Umbilical cord (tissue), 2 donors: ENCODE results near the gene C1orf35. TPM values are rescaled to one million over a fixed set of nuclear protein-coding genes. Genes with fewer than 3 reads are reported as not detected.

Source experiments
- DNase-seq: peaks from one replicate; pipeline ENCODE4 v3.0.0-alpha.2; 2015; ENCODE audit warnings: low spot score
- total RNA-seq: library from RNA; depleted of rRNA; stranded (reverse); fragments of >200 nt; gene quantifications from one replicate; pipeline ENCODE4 v1.2.3, GENCODE V29; 2014; ENCODE audit warnings: low replicate concordance; ENCODE audit not compliant: insufficient read depth

The C1orf35 gene
- total RNA-seq = 10.4 TPM

DNA sequence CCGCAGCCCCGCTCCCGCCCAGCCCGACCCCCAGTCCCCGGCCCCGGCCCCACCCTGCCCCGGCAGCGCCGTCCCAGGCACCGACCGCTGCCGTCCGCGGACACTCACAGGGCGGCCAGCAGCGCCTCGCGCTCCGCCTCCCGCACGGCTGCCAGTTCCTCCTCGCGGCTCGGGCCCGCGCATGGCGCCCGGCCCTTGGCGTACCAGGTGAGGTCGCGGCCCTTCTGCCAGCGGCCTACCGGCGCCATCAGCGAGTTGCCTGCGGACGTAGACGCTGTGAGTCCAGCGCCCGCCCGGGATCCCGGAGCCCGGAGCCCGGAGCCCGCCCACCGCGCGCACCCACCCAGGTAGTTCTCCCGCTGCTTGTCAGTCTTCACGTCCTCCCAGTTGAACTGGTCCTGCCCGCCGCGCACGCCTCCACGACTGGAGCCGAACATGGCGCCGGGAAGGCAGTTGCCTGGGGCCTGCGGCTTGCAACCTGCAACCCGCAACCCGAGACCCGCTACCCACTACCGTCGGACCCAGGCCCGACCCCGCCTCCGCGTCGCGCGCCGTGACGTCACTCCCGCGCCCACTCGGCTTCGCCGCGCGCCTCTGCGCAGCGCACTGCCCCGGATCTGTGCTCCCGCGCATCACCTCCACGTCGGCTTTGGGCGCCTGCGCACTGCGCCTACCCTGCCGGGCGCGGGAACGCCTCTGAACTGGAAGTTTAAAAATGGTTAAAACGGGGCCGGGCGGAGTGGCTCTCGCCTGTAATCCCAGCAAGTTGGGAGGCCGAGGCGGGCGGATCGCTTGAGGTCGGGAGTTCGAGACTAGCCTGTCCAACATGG, at the start of gene C1orf35:
Gene C1orf35 (minus strand): TSS at position 535 of the 830 bp plus-strand sequence. CDS start 98 bp downstream, at position 437.
- DNase-seq = peak; percentile 98

DNA sequence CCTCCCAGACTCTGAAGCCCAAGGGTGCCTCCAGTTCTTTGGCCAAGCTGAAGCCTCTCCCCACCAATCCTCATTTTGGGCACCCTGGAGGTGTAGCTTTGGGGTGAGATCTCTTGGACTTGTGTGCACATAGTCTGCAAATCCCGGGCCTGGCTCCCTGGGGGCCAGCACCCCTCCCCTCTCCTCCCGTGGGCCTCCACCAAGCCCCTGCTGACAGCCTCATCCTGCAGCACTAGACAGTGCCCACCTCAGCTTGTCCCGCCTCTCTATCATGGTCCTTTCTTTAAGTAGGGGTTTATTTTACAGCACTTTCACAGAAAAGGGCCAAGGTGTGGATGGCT, 49.8 kb upstream of the C1orf35 start:
- DNase-seq = no peak

DNA sequence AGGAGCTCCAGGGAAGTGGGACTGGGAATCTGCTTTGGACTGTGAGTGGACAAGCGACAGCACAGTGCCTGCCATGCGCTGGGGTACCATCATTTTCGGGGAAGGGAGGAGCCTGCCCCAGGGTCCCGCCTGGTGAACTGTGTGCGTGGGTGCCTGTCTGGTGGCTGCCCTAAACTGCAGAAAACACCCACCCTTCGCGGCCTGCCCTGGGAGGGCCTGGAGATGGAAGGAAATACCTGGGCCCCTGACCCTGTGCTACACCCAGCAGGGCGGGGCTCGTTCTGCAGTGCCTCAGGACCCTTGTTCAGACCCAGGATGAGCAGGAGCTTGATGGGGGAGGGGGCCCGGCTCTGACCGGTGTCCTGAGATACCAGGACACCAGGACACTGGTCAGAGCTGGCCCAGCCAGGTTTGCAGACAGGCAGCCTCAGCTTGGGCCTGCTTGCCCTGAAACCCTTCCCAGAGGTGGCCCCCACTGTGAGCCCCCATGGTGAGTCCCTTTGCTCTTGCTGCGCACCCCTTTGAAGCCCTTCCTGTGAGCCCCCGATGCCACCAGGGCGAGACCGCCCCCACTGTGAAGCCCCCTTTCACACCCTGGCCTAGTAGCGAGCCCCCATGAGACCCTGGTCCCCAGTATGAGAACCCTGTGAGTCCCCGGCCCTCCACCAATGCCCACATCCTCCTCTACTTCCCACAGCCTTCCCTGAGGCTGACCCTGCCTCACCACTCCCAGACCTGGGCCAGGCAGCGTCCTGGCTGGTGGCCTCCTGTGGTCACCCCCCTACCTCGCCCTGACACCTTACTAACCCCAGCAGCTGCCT, 49.2 kb upstream of the C1orf35 start:
- DNase-seq = no peak

DNA sequence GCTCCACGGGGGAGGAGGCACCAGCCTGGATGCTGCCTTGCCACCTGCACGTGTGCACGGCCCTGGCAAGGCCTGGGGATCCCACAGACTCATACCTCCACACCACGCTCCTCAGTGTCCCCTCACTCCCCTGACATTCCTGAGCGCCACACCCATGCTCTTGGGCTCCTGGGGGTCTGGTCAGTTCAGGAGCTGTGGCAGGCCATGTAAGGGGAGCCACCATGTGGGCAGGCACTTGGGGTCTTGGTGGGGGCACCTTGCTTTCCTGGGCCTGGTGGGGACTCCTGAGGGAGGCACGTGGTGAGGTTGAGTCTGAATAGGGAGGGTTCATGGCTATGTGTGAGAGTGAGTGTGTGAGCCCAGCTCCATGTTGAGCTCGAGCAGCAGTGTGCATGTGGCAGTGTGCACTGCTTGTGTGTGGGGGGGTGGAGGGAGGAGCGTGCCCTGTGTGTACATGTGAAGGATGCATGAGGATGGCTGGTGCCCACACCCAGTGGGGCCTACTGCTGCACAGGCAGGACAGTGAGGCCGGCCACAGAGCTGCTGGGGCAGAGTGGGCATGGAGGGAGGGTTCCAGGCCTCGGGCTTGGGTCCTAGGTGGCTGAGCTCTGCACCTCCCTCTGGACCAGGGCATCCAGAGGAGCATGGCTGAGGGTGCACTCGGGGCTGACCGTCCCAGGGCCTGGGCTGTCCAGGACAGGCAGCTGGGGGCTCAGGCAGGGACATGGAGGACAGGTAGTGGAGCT, 48.2 kb upstream of the C1orf35 start:
- no peak for DNase-seq

DNA sequence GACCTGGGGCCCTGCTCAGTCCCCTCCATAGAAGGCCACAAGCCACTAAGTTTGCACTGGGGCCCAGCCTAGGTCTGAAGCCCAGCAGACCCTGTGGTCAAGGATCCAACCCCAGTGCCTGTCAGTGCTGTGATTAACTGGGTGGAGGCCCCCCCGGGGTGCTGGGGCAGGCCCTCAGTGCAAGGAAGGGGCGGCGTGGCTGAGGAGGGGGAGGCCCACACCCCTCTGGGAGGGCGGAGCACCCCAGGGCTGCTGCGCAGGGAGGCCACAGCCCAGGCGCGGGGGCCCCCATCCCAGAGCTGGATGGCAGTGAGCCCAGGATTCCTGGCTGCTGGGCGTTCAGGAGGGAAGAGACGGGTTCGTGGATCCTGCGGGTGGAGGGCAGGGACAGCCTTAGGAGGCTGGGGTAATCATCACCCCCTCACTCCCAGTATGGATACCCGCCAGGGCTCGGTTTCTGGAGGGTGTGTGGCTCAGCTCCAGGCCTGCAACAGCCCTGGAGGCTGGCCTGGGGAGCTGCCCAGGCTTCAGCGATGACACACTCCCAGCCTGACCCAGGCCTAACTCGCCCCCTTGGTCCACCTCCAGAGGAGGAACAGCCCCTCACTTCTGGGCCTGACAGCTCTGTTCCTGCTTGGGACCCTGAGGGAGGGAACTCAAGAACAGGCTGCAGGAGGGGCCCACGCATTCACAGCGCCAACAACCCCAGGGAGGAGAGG, 47.5 kb upstream of the C1orf35 start:
- peak; percentile 98 for DNase-seq

DNA sequence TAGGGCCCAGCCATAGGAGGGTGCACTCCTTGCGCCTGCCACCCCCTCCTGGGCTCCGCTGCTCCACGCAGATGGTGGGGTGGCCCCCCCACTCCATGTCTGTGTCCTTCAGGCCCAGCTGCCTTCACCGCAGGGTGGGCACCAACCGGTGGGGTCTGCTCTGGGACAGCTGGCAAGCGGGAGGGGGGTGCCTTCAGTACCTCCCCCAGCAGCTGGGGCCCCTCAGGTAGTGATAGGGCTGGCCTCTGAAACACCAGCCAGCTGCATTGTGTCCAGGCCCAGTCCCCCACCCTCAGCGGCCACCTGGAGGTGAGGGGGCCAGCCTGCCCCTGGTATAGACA, 47.0 kb upstream of the C1orf35 start:
- DNase-seq = no peak

DNA sequence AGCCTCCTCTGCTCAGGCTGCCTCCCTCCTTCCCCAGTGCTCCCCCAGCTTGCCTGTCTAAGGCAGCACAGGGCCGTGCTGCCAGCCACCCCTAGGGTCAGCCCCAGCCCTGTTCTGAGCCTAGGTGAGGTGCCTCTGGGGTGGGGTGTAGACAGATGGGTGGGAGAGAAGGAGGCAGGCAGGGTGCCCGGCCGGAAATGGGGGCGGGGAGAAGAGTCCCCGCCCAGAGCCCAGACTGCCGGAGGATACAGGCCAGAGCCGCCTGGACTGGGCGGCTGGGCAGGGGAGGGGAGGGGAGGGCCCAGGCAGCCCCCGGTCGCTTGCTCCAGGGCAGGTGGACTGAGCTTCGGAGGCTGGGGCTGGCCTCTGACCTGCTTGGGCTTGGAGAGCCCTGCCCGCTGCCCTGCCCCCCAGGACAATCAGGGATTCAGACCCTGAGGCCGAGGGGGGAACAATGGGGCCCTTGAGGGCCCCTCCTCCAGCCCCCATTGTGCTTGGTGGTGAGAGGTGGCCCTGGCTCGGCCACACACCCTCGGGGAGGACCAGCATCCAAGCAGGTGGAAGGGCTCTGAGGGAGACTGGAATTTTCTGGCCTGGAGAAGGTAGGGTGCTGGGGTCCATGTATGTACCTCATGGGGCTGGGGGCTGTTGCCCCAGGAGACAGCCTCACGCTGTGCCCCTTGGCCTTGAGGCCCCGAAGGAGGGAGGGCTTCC, 46.4 kb upstream of the C1orf35 start, which contains the start of gene GJC2:
Gene GJC2 (plus strand): TSS at position 525 of the 714 bp plus-strand sequence. CDS start 7,829 bp downstream, outside the sequence.
- peak; percentile 78 for DNase-seq

DNA sequence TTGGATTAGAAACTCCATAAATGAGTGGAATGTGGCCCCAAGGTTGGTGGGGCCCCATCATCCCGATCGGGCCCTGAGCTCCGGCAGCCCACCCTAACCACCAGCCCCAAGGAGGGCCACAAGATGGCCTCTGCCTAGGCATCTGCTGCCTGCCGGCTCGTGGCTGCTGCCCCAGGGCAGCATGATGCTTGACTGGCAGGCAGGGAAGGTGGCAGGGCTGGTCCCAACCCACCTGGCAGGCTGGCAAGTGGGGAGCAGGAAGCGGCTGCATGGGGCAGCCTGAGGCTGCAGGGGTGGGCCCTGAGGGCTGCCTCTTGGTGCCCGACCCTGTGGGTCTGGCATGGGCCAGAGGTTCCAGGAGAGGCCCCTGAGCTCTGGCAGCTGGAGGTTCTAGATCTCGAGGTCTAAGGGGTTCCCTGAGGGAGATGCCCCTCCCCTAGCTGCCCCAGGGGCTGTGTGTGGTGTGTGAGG, 45.8 kb upstream of the C1orf35 start:
- no peak for DNase-seq

DNA sequence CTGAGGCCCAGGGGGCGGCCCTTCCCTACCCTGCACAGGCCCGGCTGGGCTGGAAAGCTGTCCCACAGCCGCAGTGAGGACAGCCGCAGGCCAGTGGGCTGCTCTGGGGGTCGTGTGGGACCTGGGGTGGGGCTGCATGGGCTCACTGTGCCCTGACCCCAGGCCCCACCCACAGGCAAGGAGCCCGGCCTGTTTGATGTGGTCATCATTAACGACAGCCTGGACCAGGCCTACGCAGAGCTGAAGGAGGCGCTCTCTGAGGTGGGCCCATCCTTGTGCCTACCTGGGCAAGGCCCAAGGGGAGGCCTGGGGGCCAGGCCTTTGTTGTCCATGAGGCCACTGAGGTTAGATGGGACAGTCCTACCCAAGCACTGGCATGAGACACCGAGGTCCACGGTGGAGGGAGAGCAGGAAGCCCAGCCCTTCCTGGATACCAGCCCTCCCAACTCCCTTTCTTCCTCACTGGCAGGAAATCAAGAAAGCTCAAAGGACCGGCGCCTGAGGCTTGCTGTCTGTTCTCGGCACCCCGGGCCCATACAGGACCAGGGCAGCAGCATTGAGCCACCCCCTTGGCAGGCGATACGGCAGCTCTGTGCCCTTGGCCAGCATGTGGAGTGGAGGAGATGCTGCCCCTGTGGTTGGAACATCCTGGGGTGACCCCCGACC, 45.2 kb upstream of the C1orf35 start:
- DNase-seq = peak; percentile 61

DNA sequence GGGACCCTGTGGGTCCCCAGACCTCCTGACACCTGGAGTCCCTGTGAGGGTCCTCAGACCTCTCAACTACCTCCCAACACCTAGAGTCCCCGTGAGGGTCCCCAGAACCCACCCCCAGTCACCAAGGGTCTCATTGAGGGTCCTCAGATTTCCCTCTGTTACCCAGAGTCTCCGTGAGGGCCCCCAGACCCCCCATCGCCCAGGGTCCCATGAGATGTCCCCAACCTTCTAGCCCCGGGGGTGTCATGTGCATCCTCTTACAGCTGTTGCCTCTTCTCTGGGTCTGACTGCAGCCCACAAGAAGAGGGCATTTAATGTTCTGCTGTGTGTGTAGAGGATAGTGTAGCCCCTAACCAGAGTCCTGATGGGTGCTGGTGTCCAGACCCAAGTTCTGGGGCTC, 44.6 kb upstream of the C1orf35 start:
- no peak for DNase-seq

DNA sequence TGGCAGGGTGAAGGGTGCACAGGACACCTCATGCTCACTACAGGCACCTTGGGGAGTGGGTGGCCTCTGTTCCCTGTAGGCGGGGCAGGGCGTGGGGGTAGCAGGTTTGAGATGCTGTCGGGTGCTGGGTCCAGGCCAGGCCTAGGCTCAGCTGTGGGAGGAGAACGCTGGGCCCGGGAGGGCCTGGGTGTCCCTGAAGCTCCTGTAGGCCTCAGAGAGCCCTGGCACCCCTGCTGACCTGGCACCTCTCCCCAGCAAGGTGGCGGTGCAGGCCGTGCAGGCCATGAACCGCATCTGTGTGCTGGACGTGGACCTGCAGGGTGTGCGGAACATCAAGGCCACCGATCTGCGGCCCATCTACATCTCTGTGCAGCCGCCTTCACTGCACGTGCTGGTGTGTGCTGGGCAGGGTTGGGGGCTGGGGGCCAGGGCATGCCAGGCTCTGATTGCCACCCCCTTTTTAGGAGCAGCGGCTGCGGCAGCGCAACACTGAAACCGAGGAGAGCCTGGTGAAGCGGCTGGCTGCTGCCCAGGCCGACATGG, 44.1 kb upstream of the C1orf35 start:
- no peak for DNase-seq

DNA sequence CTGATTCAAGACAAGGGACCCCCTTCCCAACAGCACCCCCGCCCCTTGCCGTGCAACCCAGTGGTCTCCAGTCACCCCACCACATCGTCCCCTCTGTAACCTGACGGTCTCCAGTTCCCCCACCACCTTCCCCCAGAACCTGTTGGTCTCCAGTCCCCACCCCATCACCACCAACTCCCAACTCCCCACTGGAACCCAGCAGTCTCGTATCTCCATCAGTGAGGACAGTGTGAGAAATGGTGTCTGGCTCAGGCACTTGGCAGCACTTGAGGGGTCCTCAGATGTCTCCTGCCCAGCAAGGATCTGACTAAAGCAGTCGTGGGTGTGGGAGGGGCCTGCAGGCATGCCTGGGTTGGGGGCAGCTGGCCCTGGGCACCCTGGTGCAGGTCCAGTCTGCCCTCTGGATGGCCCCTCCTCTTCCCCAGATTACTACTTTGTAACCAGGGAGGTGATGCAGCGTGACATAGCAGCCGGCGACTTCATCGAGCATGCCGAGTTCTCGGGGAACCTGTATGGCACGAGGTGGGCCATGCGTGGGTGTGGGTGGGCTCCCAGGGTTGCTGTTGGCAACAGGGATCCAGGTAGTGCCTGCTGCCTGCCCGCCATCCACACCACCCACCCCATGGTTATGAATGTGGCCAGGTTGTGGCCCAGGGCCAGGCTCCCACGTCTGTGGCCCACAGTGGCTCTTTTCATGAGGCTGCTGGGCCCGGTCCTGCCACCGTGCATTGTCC, 43.5 kb upstream of the C1orf35 start:
- no peak for DNase-seq

DNA sequence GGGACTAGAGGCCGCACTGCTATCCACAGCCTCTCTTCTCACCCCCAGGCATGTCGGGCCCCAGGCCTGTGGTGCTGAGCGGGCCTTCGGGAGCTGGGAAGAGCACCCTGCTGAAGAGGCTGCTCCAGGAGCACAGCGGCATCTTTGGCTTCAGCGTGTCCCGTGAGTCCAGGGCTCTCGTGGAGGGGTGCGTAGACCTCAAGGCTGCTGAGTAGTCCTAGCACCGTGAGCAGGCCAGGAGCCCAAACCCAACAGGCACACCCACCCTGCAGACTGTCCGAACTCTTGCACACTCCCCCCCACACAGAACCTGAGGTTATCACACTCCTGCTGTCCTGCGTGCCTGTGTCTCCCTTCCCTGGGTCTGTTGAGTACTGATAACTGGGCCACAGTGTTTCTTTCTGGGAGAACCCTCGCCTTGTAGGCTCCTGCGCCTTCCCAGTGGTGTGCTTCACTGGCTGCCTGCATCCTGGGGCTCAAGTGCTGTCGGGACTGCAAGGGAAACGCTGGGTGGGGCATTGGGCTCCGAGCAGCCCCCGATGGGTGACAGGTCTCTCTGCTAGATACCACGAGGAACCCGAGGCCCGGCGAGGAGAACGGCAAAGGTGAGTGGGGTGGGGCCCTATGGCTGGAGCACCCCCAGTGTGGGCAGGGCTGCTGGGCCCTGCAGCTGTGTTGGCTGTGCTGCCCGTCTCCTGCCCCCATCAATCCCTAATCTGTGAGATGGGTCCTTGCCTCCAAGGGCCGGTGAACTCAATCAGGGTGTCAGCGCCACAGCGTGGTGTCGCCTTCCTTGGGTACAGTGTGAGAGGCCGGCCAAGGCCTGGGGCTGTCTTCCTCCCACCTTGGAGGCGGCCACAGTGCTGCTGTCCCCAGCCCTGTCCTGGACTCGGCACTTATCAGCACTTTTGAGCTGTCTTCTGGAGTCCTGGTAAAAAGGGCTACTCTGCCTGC, 42.6 kb upstream of the C1orf35 start:
- no peak for DNase-seq

DNA sequence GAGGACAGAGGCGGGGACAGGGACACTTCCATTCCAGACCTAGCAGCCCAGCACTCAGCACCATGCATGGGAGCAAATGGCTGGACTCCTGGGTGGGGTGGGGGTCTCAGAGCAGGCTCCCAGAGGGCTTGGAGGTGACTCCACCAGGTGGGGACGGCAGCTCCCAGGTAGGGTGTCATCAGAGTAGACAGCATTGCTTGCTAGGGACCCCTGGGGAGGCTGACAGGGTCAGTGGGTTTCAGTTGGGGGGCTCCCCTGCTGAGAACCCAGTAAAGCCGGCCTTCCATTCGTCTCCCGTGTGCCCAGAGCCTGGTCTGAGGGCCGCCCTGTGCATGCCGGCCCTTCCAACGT, 41.8 kb upstream of the C1orf35 start:
- no peak for DNase-seq

DNA sequence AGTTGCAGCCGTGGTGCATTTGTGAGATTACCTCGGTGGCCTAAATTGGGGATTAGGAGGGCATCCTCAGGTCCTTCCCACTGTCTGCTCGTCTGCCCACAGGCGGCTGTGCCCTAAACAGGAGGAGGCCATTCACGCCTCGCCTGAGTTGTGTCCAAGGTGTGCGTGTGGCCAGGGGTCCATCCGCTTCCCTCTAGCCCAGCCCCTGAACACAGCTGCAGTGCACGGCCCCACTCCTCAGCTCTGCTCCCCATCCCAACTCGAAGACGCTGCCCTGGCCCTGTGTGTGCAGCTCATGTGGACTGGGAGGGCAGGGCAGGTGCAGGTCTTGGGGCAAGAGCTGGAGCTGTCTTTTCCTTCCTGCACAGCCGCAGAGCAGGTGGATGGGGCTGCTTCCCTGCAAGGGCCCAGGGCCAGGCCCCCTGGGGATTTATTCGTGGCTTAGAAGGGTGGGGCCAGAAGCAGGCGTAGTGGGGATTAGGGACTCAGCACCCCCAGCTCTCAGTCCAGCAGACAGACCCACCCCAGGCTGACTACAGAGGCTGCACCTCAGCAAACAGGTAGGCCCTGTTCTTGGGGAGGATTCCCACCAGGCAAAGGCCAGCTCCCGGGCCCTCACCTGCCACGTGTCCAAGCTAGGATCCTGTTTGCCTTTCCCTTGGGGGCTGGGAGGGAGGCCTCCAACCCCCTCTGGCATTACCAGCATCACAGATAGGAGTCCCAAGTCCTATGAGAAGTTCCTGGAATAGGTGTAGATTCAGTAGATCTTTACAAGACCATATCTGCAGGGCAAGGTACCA, 41.3 kb upstream of the C1orf35 start:
- DNase-seq = no peak

DNA sequence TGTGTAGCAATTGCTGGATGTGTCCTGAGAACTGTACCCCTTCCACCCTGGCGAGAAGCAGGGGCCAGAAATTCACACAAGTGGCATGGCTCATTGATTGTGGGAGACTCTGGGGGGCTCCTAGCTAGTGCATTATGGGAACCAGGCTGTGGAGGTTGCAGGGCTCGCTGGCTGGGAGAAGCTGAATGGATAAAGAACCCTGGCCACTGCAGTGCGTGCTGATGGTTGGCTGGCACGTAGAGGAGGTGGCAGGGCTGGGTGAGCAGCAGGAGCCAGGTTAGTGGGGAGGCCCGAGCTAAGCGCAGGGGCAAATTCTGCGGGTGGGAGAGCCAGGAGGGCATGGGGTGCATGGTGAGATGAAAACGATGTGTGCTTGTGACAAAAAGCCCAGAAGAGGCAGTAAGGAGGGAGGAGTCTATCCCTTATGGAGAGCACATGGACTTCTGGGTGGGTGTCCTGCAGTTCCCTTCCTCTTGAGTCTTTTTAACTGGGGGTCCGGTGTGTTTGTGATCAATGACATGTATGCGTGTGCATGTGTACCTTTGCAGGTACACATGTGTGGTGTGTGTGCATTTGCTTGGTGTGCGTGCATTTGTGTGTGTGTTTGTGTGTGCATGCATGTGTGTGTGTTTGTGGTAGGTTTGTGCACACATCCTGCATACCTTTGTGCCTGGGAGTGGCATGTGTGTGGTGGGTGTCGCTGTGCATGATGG, 40.5 kb upstream of the C1orf35 start:
- no peak for DNase-seq
